ENCODE results near the gene LILRA2.

DNA sequence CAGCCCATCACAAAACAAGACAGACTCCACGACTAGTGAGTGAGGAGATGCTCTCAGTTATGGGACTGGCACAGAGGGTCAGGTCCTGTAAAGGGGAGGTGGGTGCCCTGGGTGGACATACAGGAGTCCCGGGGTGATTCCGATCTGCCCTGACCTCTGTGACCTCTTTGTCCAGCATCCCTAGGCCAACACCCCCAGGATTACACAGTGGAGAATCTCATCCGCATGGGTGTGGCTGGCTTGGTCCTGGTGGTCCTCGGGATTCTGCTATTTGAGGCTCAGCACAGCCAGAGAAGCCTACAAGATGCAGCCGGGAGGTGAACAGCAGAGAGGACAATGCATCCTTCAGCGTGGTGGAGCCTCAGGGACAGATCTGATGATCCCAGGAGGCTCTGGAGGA, 13.4 kb downstream of the LILRA2 start:
- no peak for TF ChIP-seq EZH2 (IDR thresholded peaks at IDR 0.05; ENCODE audit: low read depth, low read length, severe bottlenecking)
- TF ChIP-seq SIN3A (conservative IDR thresholded peaks at IDR 0.05 in 1 of 2, IDR thresholded peaks at IDR 0.05 in 1 of 2; ENCODE audit: low read depth in 1 of 2, low read length in 2 of 2) = no peak
- TF ChIP-seq, protein P1, sequence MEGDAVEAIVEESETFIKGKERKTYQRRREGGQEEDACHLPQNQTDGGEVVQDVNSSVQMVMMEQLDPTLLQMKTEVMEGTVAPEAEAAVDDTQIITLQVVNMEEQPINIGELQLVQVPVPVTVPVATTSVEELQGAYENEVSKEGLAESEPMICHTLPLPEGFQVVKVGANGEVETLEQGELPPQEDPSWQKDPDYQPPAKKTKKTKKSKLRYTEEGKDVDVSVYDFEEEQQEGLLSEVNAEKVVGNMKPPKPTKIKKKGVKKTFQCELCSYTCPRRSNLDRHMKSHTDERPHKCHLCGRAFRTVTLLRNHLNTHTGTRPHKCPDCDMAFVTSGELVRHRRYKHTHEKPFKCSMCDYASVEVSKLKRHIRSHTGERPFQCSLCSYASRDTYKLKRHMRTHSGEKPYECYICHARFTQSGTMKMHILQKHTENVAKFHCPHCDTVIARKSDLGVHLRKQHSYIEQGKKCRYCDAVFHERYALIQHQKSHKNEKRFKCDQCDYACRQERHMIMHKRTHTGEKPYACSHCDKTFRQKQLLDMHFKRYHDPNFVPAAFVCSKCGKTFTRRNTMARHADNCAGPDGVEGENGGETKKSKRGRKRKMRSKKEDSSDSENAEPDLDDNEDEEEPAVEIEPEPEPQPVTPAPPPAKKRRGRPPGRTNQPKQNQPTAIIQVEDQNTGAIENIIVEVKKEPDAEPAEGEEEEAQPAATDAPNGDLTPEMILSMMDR (IDR thresholded peaks at IDR 0.05; ENCODE audit: control extremely low read depth in 1 of 3, insufficient read depth in 1 of 3, low read depth in 1 of 3, low read length in 3 of 3) = no peak
- no peak for TF ChIP-seq JUN (IDR thresholded peaks at IDR 0.05; ENCODE audit: low read depth, low read length)
- no peak for TF ChIP-seq CREB1 (IDR thresholded peaks at IDR 0.05)
- no peak for TF ChIP-seq EGR1 (IDR thresholded peaks at IDR 0.05; ENCODE audit: borderline replicate concordance, low read depth, low read length)
- TF ChIP-seq POLR2A (IDR thresholded peaks at IDR 0.05; ENCODE audit: control extremely low read depth in 1 of 2, low read depth in 2 of 2, low read length in 2 of 2) = no peak
- no peak for TF ChIP-seq GTF2F1 (IDR thresholded peaks at IDR 0.05; ENCODE audit: borderline replicate concordance, low read depth, low read length)
- no peak for TF ChIP-seq KDM4A (IDR thresholded peaks at IDR 0.05; ENCODE audit: low read depth, low read length, severe bottlenecking)
- TF ChIP-seq CHD2 (IDR thresholded peaks at IDR 0.05; ENCODE audit: low read length) = no peak
- no peak for TF ChIP-seq NRF1 (IDR thresholded peaks at IDR 0.05; ENCODE audit: low read depth, low read length)
- no peak for TF ChIP-seq POLR2AphosphoS5 (IDR thresholded peaks at IDR 0.05; ENCODE audit: low read depth, low read length)

All from H1 (cell line).